CD4-positive, CD25-positive, alpha-beta regulatory T cell (primary cell): Measurements from ENCODE around the gene CSPG4. TPM values are rescaled to one million over a fixed set of nuclear protein-coding genes. Genes with fewer than 3 reads are reported as not detected.
A peak's percentile ranks its signal among the peaks of the same experiment; 100 is the strongest.
"Not testable (repeated sequence)": the region's sequence is repeated elsewhere in the genome, so short reads cannot be mapped to it uniquely, and the experiment has no call there.

ENCODE experiments used
- ATAC-seq, 2 donors: fragments of 150-1000 bp; cut with Tn5 transposase; one replicate each; pipeline ENCODE4 v1.10.0; 2021; ENCODE audit warnings: low read depth in 2 of 2, moderate number of reproducible peaks in 2 of 2, moderate library complexity in 1 of 2
- DNase-seq, 3 donors: peaks; one replicate each; pipeline versions ENCODE4 v3.0.0 to v3.0.0-alpha.2; 2012 to 2022; ENCODE audit warnings: mixed read lengths in 1 of 3
- H3K27ac ChIP-seq: one replicate; pipeline ENCODE4 v1.7.0; 2013; ENCODE audit warnings: mild to moderate bottlenecking, low read length; ENCODE audit not compliant: insufficient read depth, poor library complexity, severe bottlenecking
- H3K27me3 ChIP-seq: one replicate; pipeline ENCODE4 v1.7.0; 2013; ENCODE audit warnings: low read length; ENCODE audit not compliant: control insufficient read depth, insufficient read depth
- H3K36me3 ChIP-seq: one replicate; pipeline ENCODE4 v1.7.0; 2013; ENCODE audit warnings: mild to moderate bottlenecking, low read length, moderate library complexity; ENCODE audit not compliant: control insufficient read depth, insufficient read depth
- H3K4me1 ChIP-seq: 2 replicates; pipeline ENCODE4 v1.7.0; 2013; ENCODE audit warnings: mild to moderate bottlenecking, low read length; ENCODE audit not compliant: insufficient read depth, control insufficient read depth, poor library complexity, severe bottlenecking
- H3K4me3 ChIP-seq: one replicate; pipeline ENCODE4 v1.7.0; 2013; ENCODE audit warnings: low read depth, mild to moderate bottlenecking, low read length, moderate library complexity
- H3K9me3 ChIP-seq, 2 experiments: 1 replicate in 1 of 2; 2 replicates in 1 of 2; pipeline ENCODE4 v1.7.0; 2013; ENCODE audit warnings: low read length in 2 of 2, mild to moderate bottlenecking in 1 of 2, moderate library complexity in 1 of 2; ENCODE audit not compliant: control insufficient read depth in 2 of 2
- H3K27ac Mint-ChIP-seq, 3 donors: one replicate each; pipeline ENCODE4 v1.8.0; 2020 to 2022; ENCODE audit warnings: mild to moderate bottlenecking in 3 of 3, mixed read lengths in 3 of 3, moderate library complexity in 2 of 3
- H3K27me3 Mint-ChIP-seq: one replicate; pipeline ENCODE4 v1.8.0; 2022; ENCODE audit warnings: mild to moderate bottlenecking, mixed read lengths
- H3K36me3 Mint-ChIP-seq: one replicate; pipeline ENCODE4 v1.8.0; 2020; ENCODE audit warnings: mixed read lengths
- H3K4me1 Mint-ChIP-seq, 4 donors: one replicate each; pipeline ENCODE4 v1.8.0; 2020 to 2022; ENCODE audit warnings: mixed read lengths in 4 of 4, mild to moderate bottlenecking in 1 of 4
- H3K4me3 Mint-ChIP-seq, 4 donors: one replicate each; pipeline ENCODE4 v1.8.0; 2020 to 2022; ENCODE audit warnings: mild to moderate bottlenecking in 4 of 4, mixed read lengths in 4 of 4, moderate library complexity in 3 of 4
- H3K9me3 Mint-ChIP-seq, 7 donors: one replicate each; pipeline ENCODE4 v1.8.0; 2020 to 2022; ENCODE audit warnings: mixed read lengths in 7 of 7, mild to moderate bottlenecking in 3 of 7, moderate library complexity in 2 of 7
- polyA plus RNA-seq, 4 donors: library from polyadenylated mRNA; unstranded; fragments of 300-500 nt; fragmentation: Illumina TruSeq; gene quantifications; one replicate each; pipeline ENCODE4 v1.2.3, GENCODE V29; 2021
- total RNA-seq: library from RNA; stranded (reverse); gene quantifications from one replicate; pipeline ENCODE4 v1.2.3, GENCODE V29; 2022

The CSPG4 gene
- total and polyA plus RNA-seq, 5 donors from 2014 or later = not detected

DNA sequence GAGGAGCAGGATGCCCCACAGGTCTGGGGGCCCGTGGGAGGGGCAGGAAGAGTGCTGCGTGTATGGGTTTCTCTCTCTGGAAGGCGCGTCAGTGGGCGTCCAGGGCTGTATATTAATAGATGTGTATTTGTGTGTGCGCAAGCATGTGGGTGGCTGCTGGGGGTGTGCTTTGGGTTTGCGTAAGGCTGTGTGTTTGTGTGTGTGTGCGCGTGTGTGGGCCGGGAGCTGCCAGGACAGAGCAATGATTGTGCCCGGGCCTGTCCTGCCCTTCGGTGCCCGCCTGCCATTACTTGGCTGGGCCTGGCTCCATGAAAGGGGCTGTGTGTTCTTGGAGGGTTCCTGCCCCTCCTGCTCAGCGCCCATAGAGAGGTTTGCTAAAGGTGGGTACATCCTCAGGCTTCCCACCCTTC, 16.3 kb downstream of the CSPG4 start:
- no peak for ATAC-seq
- Histone ChIP-seq H3K4me1 (peaks cover 12% of the 10 kb centered on the region), H3K36me3 (no peaks in the 10 kb centered on the region), H3K9me3 (no peaks in the 10 kb centered on the region), H3K27ac (no peak overlapping the region), H3K27me3 (no peaks in the 10 kb centered on the region), H3K4me3 (no peak overlapping the region)
- Mint-ChIP-seq H3K9me3 (no peaks in the 10 kb centered on the region), H3K27me3 (peaks cover 4% of the 10 kb centered on the region), H3K27ac (peak overlapping the region in 2 of 3 donors; percentile 55 to 68), H3K4me1 (peaks cover 0 to 20% (median 9%) of the 10 kb centered on the region in 4 donors), H3K36me3 (peaks cover 4% of the 10 kb centered on the region), H3K4me3 (peak overlapping the region in 2 of 4 donors; percentile 30 to 38)
- no peak for DNase-seq

DNA sequence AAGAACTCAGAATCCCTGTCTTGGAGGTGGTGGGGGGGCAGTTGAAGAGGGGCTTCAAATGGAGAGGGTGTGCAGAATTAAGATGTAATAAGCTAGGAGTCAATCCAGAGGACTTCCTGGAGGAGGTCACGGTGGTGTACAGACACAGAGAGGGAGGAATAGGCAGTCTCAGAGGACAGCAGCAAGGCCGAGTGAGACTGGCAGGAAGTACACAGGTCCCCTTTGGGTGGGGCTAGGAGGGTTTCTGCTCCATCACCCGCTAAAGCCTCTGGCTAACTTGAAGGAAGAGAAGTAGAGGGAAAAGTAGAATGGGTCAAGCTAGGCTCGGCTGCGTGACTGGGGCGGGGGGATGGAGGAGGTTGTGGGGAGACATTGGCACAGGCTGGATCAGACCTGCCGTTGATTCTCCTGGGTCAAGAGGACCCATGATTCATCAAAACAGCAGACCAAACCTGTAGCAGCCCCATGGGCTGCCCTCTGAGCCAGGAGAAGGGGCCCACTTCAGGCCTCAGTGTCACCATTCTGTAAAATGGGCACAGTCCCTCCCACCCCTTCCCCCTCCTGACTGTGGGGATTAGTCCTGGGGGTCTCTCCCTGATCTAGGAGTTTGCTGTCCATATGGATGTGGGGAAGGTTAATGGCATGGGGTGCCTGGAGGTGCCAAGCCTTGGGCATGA, 16.9 kb downstream of the CSPG4 start:
- H3K27me3 ChIP-seq = no peaks in the 10 kb centered on the region
- Mint-ChIP-seq H3K36me3 (peaks cover 4% of the 10 kb centered on the region), H3K9me3 (no peaks in the 10 kb centered on the region), H3K27ac (peak overlapping the region in 2 of 3 donors; percentile 55 to 68), H3K4me1 (peaks cover 0 to 20% (median 9%) of the 10 kb centered on the region in 4 donors), H3K4me3 (peak overlapping the region in 2 of 4 donors; percentile 30 to 38), H3K27me3 (peaks cover 4% of the 10 kb centered on the region)
- no peaks in the 10 kb centered on the region for H3K36me3 ChIP-seq
- no peaks in the 10 kb centered on the region for H3K9me3 ChIP-seq
- no peak overlapping the region for H3K27ac ChIP-seq
- ATAC-seq (no peak), DNase-seq (peak in 1 of 3 donors; percentile 8)
- no peak overlapping the region for H3K4me3 ChIP-seq
- peaks cover 12% of the 10 kb centered on the region for H3K4me1 ChIP-seq

DNA sequence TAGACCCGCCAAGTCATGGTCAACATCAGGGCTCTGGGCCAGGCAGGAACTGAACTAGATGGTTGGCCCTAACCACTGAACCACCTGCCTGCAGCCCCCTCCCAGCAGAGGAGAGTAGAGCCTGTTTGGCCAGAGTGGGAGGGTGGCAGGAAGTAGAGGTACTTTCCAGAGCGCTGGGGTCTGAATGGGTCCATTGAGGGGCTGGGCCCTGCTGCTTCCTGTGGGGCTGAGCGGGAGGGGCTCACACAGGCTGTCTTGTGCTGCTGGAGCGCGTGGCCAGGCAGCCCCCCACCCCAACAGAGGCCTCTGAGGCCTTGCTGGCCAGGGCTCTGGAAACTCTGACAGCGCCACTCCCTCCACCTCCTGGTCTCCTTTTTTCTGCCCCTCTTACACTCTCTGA, 17.4 kb downstream of the CSPG4 start:
- Histone ChIP-seq H3K9me3 (no peaks in the 10 kb centered on the region), H3K27ac (no peak overlapping the region), H3K4me3 (no peak overlapping the region), H3K36me3 (no peaks in the 10 kb centered on the region), H3K4me1 (peaks cover 12% of the 10 kb centered on the region), H3K27me3 (no peaks in the 10 kb centered on the region)
- Mint-ChIP-seq H3K27ac (peak overlapping the region in 1 of 3 donors; percentile 86), H3K4me1 (peaks cover 0 to 20% (median 9%) of the 10 kb centered on the region in 4 donors), H3K27me3 (peaks cover 4% of the 10 kb centered on the region), H3K4me3 (no peak overlapping the region), H3K36me3 (peaks cover 4% of the 10 kb centered on the region), H3K9me3 (no peaks in the 10 kb centered on the region)
- no peak for ATAC-seq
- DNase-seq = peak in 1 of 3 donors; percentile 20

DNA sequence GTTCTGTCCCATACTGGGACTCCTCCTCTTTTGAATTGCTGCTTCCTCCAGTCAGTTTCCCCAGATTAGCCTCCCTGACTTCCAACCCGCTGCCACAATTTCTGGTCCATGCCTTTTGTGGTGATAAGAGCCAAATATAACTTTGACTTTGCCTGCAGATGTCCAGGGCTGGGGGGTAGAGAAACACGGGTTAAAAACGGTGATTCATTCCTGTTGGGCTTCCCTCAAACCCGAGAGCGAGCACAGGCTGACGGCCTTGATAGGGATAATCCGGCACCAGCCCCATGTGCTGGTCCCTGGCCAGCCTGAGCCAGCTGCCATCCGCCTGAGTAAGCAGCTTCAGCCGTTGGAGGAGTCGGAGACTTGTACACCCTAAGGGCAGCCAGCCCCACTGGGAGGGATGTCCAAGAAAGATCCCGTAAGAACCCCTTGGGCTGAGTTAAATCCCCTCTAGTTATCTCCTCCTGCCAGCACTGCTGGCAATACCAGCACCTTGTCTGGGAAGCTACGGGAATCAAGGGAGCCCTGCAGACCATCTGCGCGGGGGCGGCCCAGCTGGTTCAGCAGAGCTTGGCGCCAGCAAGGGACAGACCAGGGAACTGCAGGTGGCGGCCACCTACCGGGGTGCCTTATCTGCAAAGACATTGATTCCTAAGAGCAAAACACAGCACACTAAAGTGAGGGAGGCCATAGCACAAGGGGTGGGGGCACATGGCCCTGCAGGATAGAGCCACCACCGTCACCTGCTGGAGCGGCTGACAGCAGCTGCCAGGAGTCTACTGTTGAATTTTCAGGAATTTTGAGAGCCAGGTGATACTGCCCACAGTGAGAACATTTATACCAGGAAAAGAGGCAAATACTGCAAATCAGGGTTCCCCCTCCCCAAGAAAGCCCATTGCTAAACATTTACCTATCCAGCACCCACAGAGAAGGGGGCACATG, 18.1 kb downstream of the CSPG4 start:
- Mint-ChIP-seq H3K4me1 (peaks cover 0 to 20% (median 9%) of the 10 kb centered on the region in 4 donors), H3K27ac (no peak overlapping the region), H3K36me3 (peaks cover 4% of the 10 kb centered on the region), H3K27me3 (peaks cover 4% of the 10 kb centered on the region), H3K9me3 (no peaks in the 10 kb centered on the region), H3K4me3 (no peak overlapping the region)
- Histone ChIP-seq H3K27me3 (no peaks in the 10 kb centered on the region), H3K4me1 (peaks cover 12% of the 10 kb centered on the region), H3K9me3 (no peaks in the 10 kb centered on the region), H3K4me3 (no peak overlapping the region), H3K36me3 (no peaks in the 10 kb centered on the region), H3K27ac (no peak overlapping the region)
- no peak for DNase-seq
- ATAC-seq = no peak

DNA sequence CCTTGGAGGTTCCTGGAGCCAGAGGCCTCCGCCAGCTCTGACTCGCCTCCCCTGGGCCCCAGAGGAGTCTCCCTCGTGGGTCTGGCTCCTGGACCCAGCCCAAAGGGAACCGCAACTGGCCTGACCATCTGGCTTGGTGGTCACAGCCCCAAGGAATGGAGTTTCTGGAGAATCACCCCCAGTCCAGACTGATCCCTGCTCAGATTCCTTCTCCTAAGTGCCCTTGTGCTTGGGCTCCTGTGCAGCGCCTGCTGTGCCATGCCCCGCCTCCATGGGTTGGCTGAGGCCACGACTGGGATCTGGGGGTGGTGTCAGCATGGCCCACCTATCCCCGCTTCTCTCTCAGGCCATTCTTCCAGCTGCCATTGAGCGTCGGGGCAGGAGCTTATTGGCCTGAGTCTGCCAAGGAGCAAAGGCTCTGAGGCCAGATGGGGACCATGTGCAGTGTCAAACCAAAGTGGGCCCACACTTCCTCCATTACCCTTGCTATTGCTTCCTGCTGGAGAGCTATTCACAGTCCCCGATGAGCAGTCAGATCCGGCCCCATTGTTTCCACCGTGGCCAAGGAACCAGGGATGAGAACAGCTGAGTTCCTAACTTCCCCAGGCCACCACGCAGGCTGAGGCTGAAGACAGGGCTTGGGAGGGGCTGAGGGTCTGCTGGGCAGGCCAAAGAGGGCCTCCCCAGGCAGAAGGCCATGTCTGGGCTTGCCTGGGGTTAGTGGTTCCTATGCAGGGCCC, 19.0 kb downstream of the CSPG4 start:
- no peaks in the 10 kb centered on the region for H3K9me3 ChIP-seq
- Mint-ChIP-seq H3K27me3 (peaks cover 4% of the 10 kb centered on the region), H3K9me3 (no peaks in the 10 kb centered on the region), H3K4me3 (no peak overlapping the region), H3K27ac (no peak overlapping the region), H3K36me3 (peaks cover 4% of the 10 kb centered on the region), H3K4me1 (peaks cover 0 to 20% (median 9%) of the 10 kb centered on the region in 4 donors)
- DNase-seq = no peak
- no peaks in the 10 kb centered on the region for H3K36me3 ChIP-seq
- no peak for ATAC-seq
- no peak overlapping the region for H3K4me3 ChIP-seq
- H3K27me3 ChIP-seq = no peaks in the 10 kb centered on the region
- H3K27ac ChIP-seq = no peak overlapping the region
- peaks cover 12% of the 10 kb centered on the region for H3K4me1 ChIP-seq

DNA sequence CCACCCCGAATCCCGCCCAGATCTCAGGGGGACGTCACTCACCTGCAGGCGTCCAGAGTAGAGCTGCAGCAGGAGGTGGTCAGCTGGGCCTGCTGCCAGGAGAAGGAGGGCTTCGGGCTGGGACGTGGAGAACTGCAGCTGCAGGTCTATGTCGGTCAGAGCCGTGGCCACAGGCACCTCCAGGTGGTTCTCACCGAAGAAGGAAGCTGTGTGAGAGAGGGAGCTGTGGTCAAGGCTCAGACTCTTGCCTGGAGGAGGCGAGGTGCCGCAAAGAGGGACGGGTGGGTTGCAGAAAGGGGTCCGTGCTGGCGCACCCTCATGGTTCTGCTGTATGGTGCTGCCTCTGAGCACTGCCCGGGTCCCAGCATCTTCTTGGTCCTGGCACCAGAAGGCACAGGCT, 19.6 kb downstream of the CSPG4 start:
- H3K27ac Mint-ChIP-seq, H3K4me3 ChIP-seq, H3K9me3 ChIP-seq, H3K36me3 ChIP-seq, ATAC-seq, H3K9me3 Mint-ChIP-seq, H3K4me3 Mint-ChIP-seq, DNase-seq, H3K27me3 Mint-ChIP-seq, H3K27ac ChIP-seq, H3K36me3 Mint-ChIP-seq, H3K27me3 ChIP-seq: not testable (repeated sequence)
- H3K4me1 ChIP-seq = peaks cover 12% of the 10 kb centered on the region
- peaks cover 0 to 20% (median 9%) of the 10 kb centered on the region in 4 donors for H3K4me1 Mint-ChIP-seq

DNA sequence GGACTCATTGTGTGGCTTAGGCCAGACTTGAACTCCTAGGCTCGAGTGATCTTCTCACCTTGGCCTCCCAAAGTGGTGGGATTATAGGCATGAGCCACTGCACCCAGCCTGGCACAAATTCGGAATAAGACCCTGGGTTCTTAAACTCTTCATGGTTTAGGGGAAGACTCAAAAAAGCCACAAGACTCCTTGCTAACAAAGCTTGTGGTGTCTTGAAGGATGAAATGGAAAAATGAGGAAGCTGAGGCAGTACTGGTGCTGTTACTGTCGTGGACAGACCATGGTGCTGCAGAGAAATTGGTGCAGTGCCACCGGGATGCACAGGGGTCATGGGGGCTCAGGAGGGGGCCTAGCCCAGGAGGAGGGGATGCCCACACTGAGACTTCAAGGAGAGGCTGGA, 20.3 kb downstream of the CSPG4 start:
- H3K36me3 ChIP-seq, H3K9me3 Mint-ChIP-seq, H3K27me3 Mint-ChIP-seq, H3K9me3 ChIP-seq, H3K4me3 ChIP-seq, H3K27ac ChIP-seq, H3K36me3 Mint-ChIP-seq, ATAC-seq, DNase-seq, H3K27me3 ChIP-seq, H3K4me3 Mint-ChIP-seq: not testable (repeated sequence)
- peaks cover 12% of the 10 kb centered on the region for H3K4me1 ChIP-seq
- Mint-ChIP-seq H3K27ac (peak overlapping the region in 1 of 3 donors; percentile 51), H3K4me1 (peaks cover 0 to 17% (median 9%) of the 10 kb centered on the region in 4 donors)
